HepG2 (cell line): Measurements from ENCODE around the gene RCAN2. TPM values are rescaled to one million over a fixed set of nuclear protein-coding genes. Genes with fewer than 3 reads are reported as not detected.

Source experiments
- ATAC-seq: fragments of 200-7000 bp; cut with Tn5 transposase; 3 replicates; pipeline ENCODE4 v1.9.1; 2020; ENCODE audit warnings: mild to moderate bottlenecking, moderate library complexity
- BruUV-seq: library from RNA; stranded (reverse); fragments of 400-500 nt; replicated peaks from 2 replicates; lab custom pipeline; 2021; lab: Mats Ljungman, UMichigan
- CTCF ChIA-PET: fragments of 300-600 bp; formaldehyde crosslinking; extraction: SDS; loops from one replicate; lab custom pipeline; 2021; ENCODE audit warnings: low total read pairs, inconsistent platforms, low intra/inter-chr PET ratio; lab: Yijun Ruan, JAX
- POLR2A ChIA-PET: fragments of 350-600 bp; sonication (Branson Sonifier 250); formaldehyde crosslinking; loops from one replicate; lab custom pipeline; 2020; ENCODE audit warnings: antibody characterized with exemption, inconsistent platforms; lab: Yijun Ruan, JAX
- DNase-seq: peaks from one replicate; pipeline ENCODE4 v3.0.0-alpha.2; 2015; ENCODE audit warnings: low spot score
- FAIRE-seq: peaks from 3 replicates; lab custom pipeline; 2011; peaks lifted over from hg19 to GRCh38; lab: Jason Lieb, UNC
- H2AFZ ChIP-seq: one replicate; pipeline ENCODE4 v1.6.1; 2011; ENCODE audit warnings: low read length, inconsistent platforms
- H3K27ac ChIP-seq: fragments of 300-600 bp; 3 replicates; pipeline ENCODE4 v1.8.0; 2011; ENCODE audit warnings: mixed run types, mild to moderate bottlenecking, mixed read lengths, low read length, inconsistent platforms; ENCODE audit not compliant: insufficient read depth; ENCODE audit errors: extremely low read length
- H3K27me3 ChIP-seq, 2 experiments: fragments of 200-600 bp in 1 of 2; 2 replicates in 1 of 2; 3 replicates in 1 of 2; pipeline versions ENCODE4 v1.6.0 to v1.8.0; 2011; ENCODE audit warnings: low read length in 2 of 2, mild to moderate bottlenecking in 2 of 2, moderate library complexity in 2 of 2, inconsistent platforms in 1 of 2; ENCODE audit not compliant: insufficient read depth in 2 of 2, control insufficient read depth in 1 of 2
- H3K36me3 ChIP-seq, 2 experiments: fragments of 200-600 bp in 1 of 2; replicated peaks in 1 of 2; 2 replicates in 1 of 2; 3 replicates in 1 of 2; pipeline versions ENCODE4 v1.5.1 to v1.8.0; 2011; ENCODE audit warnings: low read length in 2 of 2, inconsistent platforms in 1 of 2; ENCODE audit not compliant: insufficient read depth in 2 of 2, control insufficient read depth in 1 of 2
- H3K4me1 ChIP-seq: 2 replicates; pipeline ENCODE4 v1.5.1; 2012; ENCODE audit warnings: low read length, inconsistent platforms; ENCODE audit not compliant: insufficient read depth
- H3K4me2 ChIP-seq: 2 replicates; pipeline ENCODE4 v1.6.0; 2011; ENCODE audit warnings: low read depth, low read length, inconsistent platforms
- H3K4me3 ChIP-seq, 3 experiments: fragments of 200-600 bp in 1 of 3; sonication (generic), shearing (Covaris generic) in 1 of 3; replicated peaks in 1 of 3; 2 replicates each; pipeline ENCODE4 v1.5.1; 2011 to 2016; ENCODE audit warnings: low read length in 3 of 3, inconsistent platforms in 2 of 3, low read depth in 2 of 3, mild to moderate bottlenecking in 2 of 3, control low read depth in 1 of 3, mixed read lengths in 1 of 3; ENCODE audit not compliant: insufficient read depth in 1 of 3
- H3K79me2 ChIP-seq: one replicate; pipeline ENCODE4 v1.6.1; 2011; ENCODE audit warnings: low read length, inconsistent platforms; ENCODE audit not compliant: insufficient read depth
- H3K9ac ChIP-seq: 2 replicates; pipeline ENCODE4 v1.6.0; 2011; ENCODE audit warnings: mild to moderate bottlenecking, low read depth, low read length, inconsistent platforms; ENCODE audit not compliant: insufficient read depth
- H3K9me3 ChIP-seq: 2 replicates; pipeline ENCODE4 v1.5.1; 2012; ENCODE audit warnings: mild to moderate bottlenecking, low read length
- H4K20me1 ChIP-seq: 2 replicates; pipeline ENCODE4 v1.6.0; 2011; ENCODE audit warnings: inconsistent platforms, mild to moderate bottlenecking, low read length, moderate library complexity; ENCODE audit not compliant: insufficient read depth
- HMGXB4 ChIP-seq, 2 experiments: sonication (generic) in 1 of 2; formaldehyde crosslinking in 1 of 2; IDR thresholded peaks; 2 replicates each; pipeline versions ENCODE4 v1.4.0 to v1.6.1; 2018 to 2020; ENCODE audit warnings: missing genetic modification reagents in 2 of 2, borderline replicate concordance in 1 of 2, low read depth in 1 of 2, mild to moderate bottlenecking in 1 of 2, missing biosample characterization in 1 of 2
- MEF2D ChIP-seq: sonication (generic); formaldehyde crosslinking; IDR thresholded peaks from 2 replicates; pipeline ENCODE4 v1.5.1; 2020; ENCODE audit warnings: mild to moderate bottlenecking, missing genetic modification reagents
- NFATC3 ChIP-seq: sonication (generic); formaldehyde crosslinking; IDR thresholded peaks from 2 replicates; pipeline ENCODE4 v1.5.1; 2020; ENCODE audit warnings: mild to moderate bottlenecking, missing genetic modification reagents
- NR1H2 ChIP-seq: sonication (generic); formaldehyde crosslinking; IDR thresholded peaks from 2 replicates; pipeline ENCODE4 v1.8.1; 2022; ENCODE audit warnings: low read depth, missing genetic modification reagents, borderline replicate concordance
- REST ChIP-seq, 2 experiments: IDR thresholded peaks; 2 replicates each; pipeline ENCODE4 v1.6.1; 2011 to 2012; ENCODE audit warnings: low read length in 2 of 2, borderline replicate concordance in 1 of 2, low read depth in 1 of 2, mild to moderate bottlenecking in 1 of 2, moderate library complexity in 1 of 2
- ZC3H4 ChIP-seq: sonication (generic); formaldehyde crosslinking; IDR thresholded peaks from 2 replicates; pipeline ENCODE4 v1.4.0; 2020; ENCODE audit warnings: missing genetic modification reagents, borderline replicate concordance
- ZNF549 ChIP-seq: sonication (generic); formaldehyde crosslinking; IDR thresholded peaks from 2 replicates; pipeline ENCODE4 v1.5.0; 2020; ENCODE audit warnings: missing genetic modification reagents
- WGBS: methylation state at CpG from one replicate; pipeline ENCODE4 v1.1.6; 2017; ENCODE audit warnings: low lambda C conversion rate; 5-methylcytosine and 5-hydroxymethylcytosine counted together
- in situ Hi-C: cut with HindIII; loops from 2 replicates; pipeline ENCODE4 v1.10.0; 2017; ENCODE audit warnings: low pct_unique_long_range_greater_than_20kb; ENCODE audit not compliant: extremely low pct_ligation_motif_present
- intact Hi-C: fragments of 100-400 bp; cut with micrococcal nuclease; formaldehyde crosslinking; loops from one replicate; pipeline ENCODE4 v1.10.0; 2022; ENCODE audit not compliant: unreplicated experiment
- polyA plus RNA-seq, 8 experiments: library from polyadenylated mRNA; depleted of rRNA in 3 of 8; stranded (reverse) in 7 of 8; unstranded in 1 of 8; fragments of >200 nt; fragmentation: Illumina TruSeq in 4 of 8; extraction: Trizol in 4 of 8; gene quantifications; 2 replicates each; pipeline versions ENCODE4 v1.2.1 to v1.2.3, GENCODE V29; 2011 to 2016; ENCODE audit warnings: low read depth in 4 of 8, missing spikeins in 1 of 8, mixed read lengths in 1 of 8; ENCODE audit not compliant: insufficient read depth in 1 of 8
- total RNA-seq, 5 experiments: library from RNA; depleted of rRNA; stranded (reverse); fragments of >200 nt; fragmentation: Illumina TruSeq; extraction: Trizol; gene quantifications; 2 replicates each; pipeline ENCODE4 v1.2.3, GENCODE V29; 2016; ENCODE audit warnings: low read depth in 1 of 5

Gene RCAN2
- total and polyA plus RNA-seq, 2 of the 13 experiments (the other 11 are each of a cell fraction or from before 2014, with no cell fraction given): not detected

GRCh38 chr6:46490425-46491200 lies 636 bp downstream of the RCAN2 start (continued):
- no peak for TF ChIP-seq HMGXB4 (CRISPR knock-in tag; IDR thresholded peaks at IDR 0.05; ENCODE audit: borderline replicate concordance in 1 of 2, low read depth in 1 of 2)

GRCh38 chr6:46486181-46486580 lies 5.1 kb downstream of the RCAN2 start:
- Histone ChIP-seq H2AFZ (no peak overlapping the region), H3K4me1 (peaks cover 5% of the 10 kb centered on the region), H3K27me3 (peaks cover 3 to 18% of the 10 kb centered on the region in 2 experiments; a peak in 4 of 5 replicates), H3K27ac (no peak overlapping the region), H3K79me2 (no peaks in the 10 kb centered on the region), H3K4me3 (no peak overlapping the region), H3K36me3 (no peaks in the 10 kb centered on the region), H3K4me2 (no peak overlapping the region), H4K20me1 (no peaks in the 10 kb centered on the region)
- in situ Hi-C loops: no loop called here
- POLR2A ChIA-PET: no interaction called here
- DNase-seq: peak; percentile 21
- no TSS peak for BruUV-seq
- TF ChIP-seq NFATC3 (CRISPR knock-in tag) (no peak), REST (IDR thresholded peaks at IDR 0.05; ENCODE audit: borderline replicate concordance in 1 of 2, low read depth in 1 of 2, low read length in 2 of 2) (no peak), MEF2D (CRISPR knock-in tag) (no peak), NR1H2 (CRISPR knock-in tag) (no peak), ZNF549 (CRISPR knock-in tag) (no peak), ZC3H4 (CRISPR knock-in tag) (no peak)
- TF ChIP-seq, all 625 proteins: peak for 0
- H3K9me3 ChIP-seq: no peaks in the 10 kb centered on the region
- intact Hi-C loops: no loop called here
- FAIRE-seq (no peak), ATAC-seq (no peak)
- CTCF ChIA-PET: no interaction called here
- H3K9ac ChIP-seq: no peak overlapping the region
- WGBS: 2% methylated on average over 3 of the region's 3 CpGs
